Neural cell (in vitro differentiated cells): Measurements from ENCODE around the gene CASTOR2. TPM values are rescaled to one million over a fixed set of nuclear protein-coding genes. Genes with fewer than 3 reads are reported as not detected.
"Not testable (repeated sequence)": the region's sequence is repeated elsewhere in the genome, so short reads cannot be mapped to it uniquely, and the experiment has no call there.

Experiments
- H2AFZ ChIP-seq: fragments of 200-600, 300-800 bp; sonication (generic), shearing (Covaris generic); 2 replicates; pipeline ENCODE4 v1.6.0; 2014; ENCODE audit warnings: low read depth, mild to moderate bottlenecking, antibody characterized with exemption, low read length, moderate library complexity
- H3F3A ChIP-seq: fragments of 200-600 bp; shearing (Covaris generic); 2 replicates; pipeline ENCODE4 v1.6.1; 2016; ENCODE audit warnings: mild to moderate bottlenecking, moderate library complexity, mixed read lengths, antibody characterized with exemption, low read length; ENCODE audit not compliant: insufficient read depth, poor library complexity, severe bottlenecking
- H3K27ac ChIP-seq: fragments of 200-600, 300-800 bp; sonication (generic), shearing (Covaris generic); 2 replicates; pipeline ENCODE4 v1.5.1; 2014; ENCODE audit warnings: mild to moderate bottlenecking, low read length, moderate library complexity
- H3K27me3 ChIP-seq: fragments of 300-800, 200-600 bp; sonication (generic), shearing (Covaris generic); 2 replicates; pipeline ENCODE4 v1.6.0; 2014; ENCODE audit warnings: mild to moderate bottlenecking, low read depth, low read length, moderate library complexity; ENCODE audit not compliant: insufficient read depth
- H3K36me3 ChIP-seq: fragments of 300-800, 200-600 bp; sonication (generic), shearing (Covaris generic); 2 replicates; pipeline ENCODE4 v1.5.1; 2014; ENCODE audit warnings: mild to moderate bottlenecking, antibody characterized with exemption, low read length, moderate library complexity; ENCODE audit not compliant: insufficient read depth
- H3K4me2 ChIP-seq: fragments of 300-800, 200-600 bp; sonication (generic), shearing (Covaris generic); 2 replicates; pipeline ENCODE4 v1.6.0; 2014; ENCODE audit warnings: mild to moderate bottlenecking, low read length
- H3K4me3 ChIP-seq: fragments of 300-800, 200-600 bp; sonication (generic), shearing (Covaris generic); 2 replicates; pipeline ENCODE4 v1.5.1; 2014; ENCODE audit warnings: mild to moderate bottlenecking, low read length, moderate library complexity
- H3K79me2 ChIP-seq: fragments of 200-600 bp; shearing (Covaris generic); replicated peaks from 2 replicates; pipeline ENCODE4 v1.6.0; 2014; ENCODE audit warnings: mild to moderate bottlenecking, low read length, moderate library complexity; ENCODE audit not compliant: insufficient read depth
- H3K9ac ChIP-seq: fragments of 300-800, 200-600 bp; sonication (generic), shearing (Covaris generic); 2 replicates; pipeline ENCODE4 v1.6.1; 2016; ENCODE audit warnings: mild to moderate bottlenecking, low read length, mixed read lengths
- H3K9me2 ChIP-seq: fragments of 200-600 bp; shearing (Covaris generic); 2 replicates; pipeline ENCODE4 v1.6.1; 2016; ENCODE audit warnings: mild to moderate bottlenecking, low read length, mixed read lengths; ENCODE audit not compliant: insufficient read depth
- H3K9me3 ChIP-seq: fragments of 200-600, 300-800 bp; sonication (generic), shearing (Covaris generic); 2 replicates; pipeline ENCODE4 v1.6.1; 2016; ENCODE audit warnings: mild to moderate bottlenecking, mixed run types, low read length, moderate library complexity, mixed read lengths
- H4K20me1 ChIP-seq: fragments of 200-600 bp; shearing (Covaris generic); 2 replicates; pipeline ENCODE4 v1.6.1; 2016; ENCODE audit warnings: mild to moderate bottlenecking, mixed run types; ENCODE audit not compliant: insufficient read depth
- EZH2 ChIP-seq: fragments of 200-600, 300-800 bp; shearing (Covaris generic), sonication (generic); IDR thresholded peaks from 2 replicates; pipeline ENCODE4 v1.6.1; 2014; ENCODE audit warnings: antibody characterized with exemption, low read length, borderline replicate concordance, mild to moderate bottlenecking; ENCODE audit not compliant: insufficient read depth, poor library complexity, severe bottlenecking
- MXI1 ChIP-seq: fragments of 450-650 bp; conservative IDR thresholded peaks from 2 replicates; pipeline ENCODE4 v1.6.1; 2014; ENCODE audit warnings: antibody characterized with exemption, mild to moderate bottlenecking; ENCODE audit not compliant: poor library complexity, severe bottlenecking
- TAF1 ChIP-seq: IDR thresholded peaks from 2 replicates; pipeline ENCODE4 v1.6.1; 2012; ENCODE audit warnings: low read depth
- polyA plus RNA-seq: library from polyadenylated mRNA; depleted of rRNA; stranded (reverse); fragments of >200 nt; gene quantifications from 2 replicates; pipeline ENCODE4 v1.2.3, GENCODE V29; 2014
- TF ChIP-seq, protein P1 (sequence below): IDR thresholded peaks from 2 replicates; pipeline ENCODE4 v1.6.1; 2012; ENCODE audit warnings: borderline replicate concordance
- TF ChIP-seq, protein P2 (sequence below): fragments of 450-650 bp; IDR thresholded peaks from 2 replicates; pipeline ENCODE4 v1.5.1; 2014; ENCODE audit warnings: antibody characterized with exemption, mild to moderate bottlenecking, moderate library complexity; ENCODE audit not compliant: poor library complexity, severe bottlenecking

The CASTOR2 gene
- polyA plus RNA-seq, 1 donor from 2014 or later, result 13.7 TPM

DNA sequence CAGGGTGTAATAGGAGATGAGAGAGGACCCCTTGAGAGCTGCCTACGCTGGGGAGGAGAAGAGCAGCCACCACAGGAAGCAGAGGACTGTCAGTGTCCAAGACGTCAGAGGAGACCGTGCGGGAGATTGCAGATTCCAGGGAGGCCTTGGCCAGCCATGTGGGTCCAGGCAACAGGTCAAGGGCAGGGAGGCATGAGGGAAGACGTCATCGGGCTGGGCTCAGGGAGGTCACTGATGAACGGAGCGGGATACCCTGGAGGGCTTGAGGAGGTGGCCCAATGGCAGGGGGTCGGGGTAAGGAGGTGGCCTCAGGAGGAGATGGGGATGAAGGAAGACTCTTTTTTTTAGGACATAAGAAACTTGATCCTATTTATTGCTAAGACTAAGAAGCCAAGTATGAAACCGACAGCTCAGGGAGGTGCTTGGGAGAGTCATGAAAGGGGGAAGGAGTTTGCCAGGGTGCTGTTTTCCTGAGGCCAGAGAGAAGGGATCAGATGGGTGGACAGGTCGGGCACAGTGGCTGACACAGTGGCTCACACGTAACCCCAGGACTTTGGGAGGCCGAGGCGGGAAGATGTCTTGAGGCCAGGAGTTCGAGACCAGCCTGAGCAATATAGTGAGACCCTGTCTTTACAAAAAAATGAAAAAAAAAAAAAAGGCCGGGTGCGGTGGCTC is 30.5 kb downstream of the CASTOR2 start:
- not testable (repeated sequence) for H4K20me1 ChIP-seq, H3K27me3 ChIP-seq, H3K4me3 ChIP-seq, H3F3A ChIP-seq, H3K9ac ChIP-seq, H2AFZ ChIP-seq, H3K4me2 ChIP-seq, H3K9me3 ChIP-seq, H3K27ac ChIP-seq, H3K36me3 ChIP-seq, H3K9me2 ChIP-seq
- peaks cover 11% of the 10 kb centered on the region for H3K79me2 ChIP-seq

DNA sequence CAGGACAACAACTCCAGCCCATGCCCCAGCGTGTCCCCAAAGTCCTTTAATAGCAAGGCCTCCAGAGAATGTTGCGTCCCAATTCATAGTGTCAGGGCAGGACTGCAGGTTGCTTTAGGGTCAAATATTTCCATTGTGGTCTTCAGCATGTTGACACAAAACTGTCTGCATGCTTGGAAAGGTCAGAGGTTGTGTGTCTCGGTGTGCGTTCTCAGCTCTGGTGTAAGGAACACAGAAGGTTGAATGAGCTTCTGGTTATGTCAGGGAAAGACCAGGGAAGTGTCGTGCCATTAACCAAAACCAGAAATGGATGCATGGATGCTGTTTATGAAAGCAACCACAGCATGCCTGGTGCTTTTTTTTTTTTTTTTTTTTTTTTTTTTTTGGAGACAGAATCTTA is 31.9 kb downstream of the CASTOR2 start:
- H3K27me3 ChIP-seq, H3K9me3 ChIP-seq, H3K79me2 ChIP-seq, H4K20me1 ChIP-seq, H3K4me3 ChIP-seq, H3K27ac ChIP-seq, H3K4me2 ChIP-seq, H3K36me3 ChIP-seq, H2AFZ ChIP-seq, H3K9me2 ChIP-seq, H3F3A ChIP-seq, H3K9ac ChIP-seq: not testable (repeated sequence)

DNA sequence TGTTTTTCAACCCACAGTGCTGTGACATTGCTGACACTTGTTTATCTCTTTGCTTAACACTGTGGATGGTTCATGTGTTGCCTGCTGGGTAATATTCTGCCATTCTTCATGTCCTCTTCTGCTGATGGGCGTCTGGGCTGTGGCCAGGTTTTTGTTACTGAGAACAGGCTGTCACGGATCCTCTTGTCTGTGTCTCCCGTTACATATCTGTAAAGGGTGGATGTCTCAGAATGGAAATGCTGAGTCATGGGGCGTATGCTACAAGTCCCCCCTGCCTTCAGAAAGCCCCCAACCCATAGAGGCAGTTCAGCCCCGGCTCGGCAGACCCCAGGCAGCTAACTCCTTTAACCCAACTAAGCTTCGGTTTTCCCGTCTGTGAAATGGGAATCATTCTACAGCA is 33.3 kb downstream of the CASTOR2 start:
- H3F3A ChIP-seq, H3K9me2 ChIP-seq, H3K4me2 ChIP-seq, H4K20me1 ChIP-seq, H3K36me3 ChIP-seq, H3K4me3 ChIP-seq, H2AFZ ChIP-seq, H3K79me2 ChIP-seq, H3K9me3 ChIP-seq, H3K27me3 ChIP-seq, H3K27ac ChIP-seq, H3K9ac ChIP-seq: not testable (repeated sequence)

DNA sequence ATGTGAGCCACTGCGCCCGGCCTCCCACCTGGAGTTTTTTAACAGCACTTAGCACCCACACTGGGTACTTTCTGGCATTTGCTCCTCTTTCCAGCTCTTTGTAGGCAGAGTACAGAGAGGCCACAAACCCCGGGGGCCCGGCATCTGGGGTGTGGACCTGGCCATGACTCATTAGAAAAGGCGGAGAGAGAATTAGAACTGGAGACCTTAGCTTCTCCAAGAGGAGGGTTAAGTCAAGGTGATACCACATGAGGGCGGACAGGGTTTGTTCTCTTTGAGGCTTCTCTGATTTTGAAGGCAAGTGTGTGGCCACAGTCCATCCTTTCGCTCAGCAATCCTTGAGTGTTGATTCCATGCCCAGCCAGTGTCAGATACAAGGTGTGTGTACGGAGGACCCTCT is 36.9 kb downstream of the CASTOR2 start:
- H3K36me3 ChIP-seq, H3K4me2 ChIP-seq, H3K27me3 ChIP-seq, H3K4me3 ChIP-seq, H3K9me3 ChIP-seq, H3K9ac ChIP-seq, H4K20me1 ChIP-seq, H3K27ac ChIP-seq, H3K9me2 ChIP-seq, H3F3A ChIP-seq, H2AFZ ChIP-seq: not testable (repeated sequence)
- peaks cover 16% of the 10 kb centered on the region for H3K79me2 ChIP-seq

DNA sequence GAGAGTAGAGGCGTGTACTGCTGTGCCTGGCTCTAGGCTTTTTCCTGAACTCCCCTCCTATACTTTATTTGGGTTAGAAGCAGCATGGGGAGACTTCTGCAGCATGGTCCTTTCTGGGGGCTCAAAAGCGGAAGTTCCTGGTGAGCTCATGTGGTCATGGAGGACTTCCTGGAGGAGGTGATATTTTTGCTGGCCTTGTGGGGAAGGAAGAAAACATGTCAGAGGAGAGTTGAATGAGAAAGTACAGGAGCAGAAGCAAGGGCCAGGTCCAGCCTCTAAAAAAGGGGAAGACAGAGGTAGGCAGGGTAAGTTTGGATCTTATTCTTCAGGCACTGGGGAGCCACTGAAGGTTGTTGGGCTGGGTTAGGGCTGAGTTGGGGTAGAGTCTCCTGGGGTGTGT is 45.5 kb downstream of the CASTOR2 start:
- H3K27me3 ChIP-seq, result no peaks in the 10 kb centered on the region
- H4K20me1 ChIP-seq, result no peaks in the 10 kb centered on the region
- no peak overlapping the region for H3K4me3 ChIP-seq
- no peak overlapping the region for H3K27ac ChIP-seq
- H3K79me2 ChIP-seq, result peaks cover 6% of the 10 kb centered on the region
- no peaks in the 10 kb centered on the region for H3F3A ChIP-seq
- H3K4me2 ChIP-seq, result no peak overlapping the region
- TF ChIP-seq MXI1 (no peak), EZH2 (no peak), TAF1 (no peak)
- TF ChIP-seq, protein P1, sequence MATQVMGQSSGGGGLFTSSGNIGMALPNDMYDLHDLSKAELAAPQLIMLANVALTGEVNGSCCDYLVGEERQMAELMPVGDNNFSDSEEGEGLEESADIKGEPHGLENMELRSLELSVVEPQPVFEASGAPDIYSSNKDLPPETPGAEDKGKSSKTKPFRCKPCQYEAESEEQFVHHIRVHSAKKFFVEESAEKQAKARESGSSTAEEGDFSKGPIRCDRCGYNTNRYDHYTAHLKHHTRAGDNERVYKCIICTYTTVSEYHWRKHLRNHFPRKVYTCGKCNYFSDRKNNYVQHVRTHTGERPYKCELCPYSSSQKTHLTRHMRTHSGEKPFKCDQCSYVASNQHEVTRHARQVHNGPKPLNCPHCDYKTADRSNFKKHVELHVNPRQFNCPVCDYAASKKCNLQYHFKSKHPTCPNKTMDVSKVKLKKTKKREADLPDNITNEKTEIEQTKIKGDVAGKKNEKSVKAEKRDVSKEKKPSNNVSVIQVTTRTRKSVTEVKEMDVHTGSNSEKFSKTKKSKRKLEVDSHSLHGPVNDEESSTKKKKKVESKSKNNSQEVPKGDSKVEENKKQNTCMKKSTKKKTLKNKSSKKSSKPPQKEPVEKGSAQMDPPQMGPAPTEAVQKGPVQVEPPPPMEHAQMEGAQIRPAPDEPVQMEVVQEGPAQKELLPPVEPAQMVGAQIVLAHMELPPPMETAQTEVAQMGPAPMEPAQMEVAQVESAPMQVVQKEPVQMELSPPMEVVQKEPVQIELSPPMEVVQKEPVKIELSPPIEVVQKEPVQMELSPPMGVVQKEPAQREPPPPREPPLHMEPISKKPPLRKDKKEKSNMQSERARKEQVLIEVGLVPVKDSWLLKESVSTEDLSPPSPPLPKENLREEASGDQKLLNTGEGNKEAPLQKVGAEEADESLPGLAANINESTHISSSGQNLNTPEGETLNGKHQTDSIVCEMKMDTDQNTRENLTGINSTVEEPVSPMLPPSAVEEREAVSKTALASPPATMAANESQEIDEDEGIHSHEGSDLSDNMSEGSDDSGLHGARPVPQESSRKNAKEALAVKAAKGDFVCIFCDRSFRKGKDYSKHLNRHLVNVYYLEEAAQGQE, result no peak
- TF ChIP-seq, protein P2, sequence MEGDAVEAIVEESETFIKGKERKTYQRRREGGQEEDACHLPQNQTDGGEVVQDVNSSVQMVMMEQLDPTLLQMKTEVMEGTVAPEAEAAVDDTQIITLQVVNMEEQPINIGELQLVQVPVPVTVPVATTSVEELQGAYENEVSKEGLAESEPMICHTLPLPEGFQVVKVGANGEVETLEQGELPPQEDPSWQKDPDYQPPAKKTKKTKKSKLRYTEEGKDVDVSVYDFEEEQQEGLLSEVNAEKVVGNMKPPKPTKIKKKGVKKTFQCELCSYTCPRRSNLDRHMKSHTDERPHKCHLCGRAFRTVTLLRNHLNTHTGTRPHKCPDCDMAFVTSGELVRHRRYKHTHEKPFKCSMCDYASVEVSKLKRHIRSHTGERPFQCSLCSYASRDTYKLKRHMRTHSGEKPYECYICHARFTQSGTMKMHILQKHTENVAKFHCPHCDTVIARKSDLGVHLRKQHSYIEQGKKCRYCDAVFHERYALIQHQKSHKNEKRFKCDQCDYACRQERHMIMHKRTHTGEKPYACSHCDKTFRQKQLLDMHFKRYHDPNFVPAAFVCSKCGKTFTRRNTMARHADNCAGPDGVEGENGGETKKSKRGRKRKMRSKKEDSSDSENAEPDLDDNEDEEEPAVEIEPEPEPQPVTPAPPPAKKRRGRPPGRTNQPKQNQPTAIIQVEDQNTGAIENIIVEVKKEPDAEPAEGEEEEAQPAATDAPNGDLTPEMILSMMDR, result no peak
- H3K9ac ChIP-seq, result no peak overlapping the region
- H3K9me3 ChIP-seq, result no peaks in the 10 kb centered on the region
- no peak overlapping the region for H2AFZ ChIP-seq
- no peaks in the 10 kb centered on the region for H3K36me3 ChIP-seq
- no peaks in the 10 kb centered on the region for H3K9me2 ChIP-seq
